Myocyte (in vitro differentiated cells): Measurements from ENCODE around the gene HOXD10. TPM values are rescaled to one million over a fixed set of nuclear protein-coding genes. Genes with fewer than 3 reads are reported as not detected.

Experiments used
- DNase-seq: peaks from one replicate; pipeline ENCODE4 v3.0.0-alpha.2; 2012; ENCODE audit warnings: low read depth
- total RNA-seq: library from RNA; depleted of rRNA; stranded (reverse); fragments of >200 nt; gene quantifications from 2 replicates; pipeline ENCODE4 v1.2.3, GENCODE V29; 2014

Gene HOXD10
- total RNA-seq, 1 donor from 2014 or later: not detected

DNA sequence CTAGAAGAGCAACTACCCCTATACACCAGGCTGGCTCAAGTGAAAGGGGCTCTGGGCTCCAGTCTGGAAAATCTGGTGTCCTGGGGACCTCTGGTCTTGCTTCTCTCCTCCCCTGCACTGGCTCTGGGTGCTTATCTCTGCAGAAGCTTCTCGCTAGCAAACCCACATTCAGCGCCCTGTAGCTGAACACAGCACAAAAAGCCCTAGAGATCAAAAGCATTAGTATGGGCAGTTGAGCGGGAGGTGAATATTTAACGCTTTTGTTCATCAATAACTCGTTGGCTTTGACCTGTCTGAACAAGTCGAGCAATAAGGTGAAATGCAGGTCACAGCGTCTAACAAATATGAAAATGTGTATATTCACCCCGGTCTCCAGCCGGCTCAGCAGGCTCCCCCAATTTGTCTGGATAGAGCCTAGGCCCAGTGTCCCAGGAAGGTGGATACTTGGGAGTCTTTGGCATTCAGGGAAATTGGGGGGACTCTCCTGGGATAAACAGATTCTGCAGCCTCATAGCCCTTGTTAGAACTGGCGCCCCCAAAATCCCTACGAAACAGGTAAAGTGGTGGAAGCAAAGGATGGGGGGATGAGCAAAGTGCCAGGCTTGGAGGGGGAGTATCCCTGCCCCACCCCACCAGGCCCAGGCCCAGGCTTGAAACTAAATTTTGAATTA lies 32.3 kb downstream of the HOXD10 start:
- no peak for DNase-seq

- no peak for DNase-seq
These were observed 32.9 kb downstream of the HOXD10 start for GRCh38 chr2:176149481-176149938.

DNA sequence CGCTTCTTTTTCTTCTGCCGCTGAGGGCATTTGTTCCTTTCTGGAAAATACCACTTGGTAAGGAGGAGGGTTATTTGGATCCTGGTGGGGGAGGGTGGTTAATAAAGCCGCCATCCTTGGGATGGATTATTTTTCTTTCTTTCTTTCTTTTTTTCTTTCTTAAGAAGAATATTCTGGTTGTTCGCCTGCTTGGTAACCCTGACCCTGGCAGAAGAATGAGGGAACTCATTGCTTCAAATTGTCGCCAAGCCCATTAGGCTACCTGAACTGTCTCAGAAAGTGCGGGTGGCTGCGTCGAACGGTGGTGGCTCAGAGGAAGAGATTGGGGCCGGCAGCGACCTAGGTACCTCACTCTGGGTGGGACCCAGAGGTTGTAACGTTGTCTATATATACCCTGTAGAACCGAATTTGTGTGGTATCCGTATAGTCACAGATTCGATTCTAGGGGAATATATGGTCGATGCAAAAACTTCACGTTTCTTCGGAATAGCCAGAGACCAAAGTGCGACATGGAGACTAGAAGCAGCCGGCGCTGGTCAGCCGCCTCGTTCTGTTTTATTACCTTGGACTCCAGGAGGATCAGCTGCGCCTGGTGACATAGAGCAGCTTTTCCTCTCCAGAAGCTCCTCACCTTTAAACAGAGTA lies 33.5 kb downstream of the HOXD10 start:
- DNase-seq: no peak

DNA sequence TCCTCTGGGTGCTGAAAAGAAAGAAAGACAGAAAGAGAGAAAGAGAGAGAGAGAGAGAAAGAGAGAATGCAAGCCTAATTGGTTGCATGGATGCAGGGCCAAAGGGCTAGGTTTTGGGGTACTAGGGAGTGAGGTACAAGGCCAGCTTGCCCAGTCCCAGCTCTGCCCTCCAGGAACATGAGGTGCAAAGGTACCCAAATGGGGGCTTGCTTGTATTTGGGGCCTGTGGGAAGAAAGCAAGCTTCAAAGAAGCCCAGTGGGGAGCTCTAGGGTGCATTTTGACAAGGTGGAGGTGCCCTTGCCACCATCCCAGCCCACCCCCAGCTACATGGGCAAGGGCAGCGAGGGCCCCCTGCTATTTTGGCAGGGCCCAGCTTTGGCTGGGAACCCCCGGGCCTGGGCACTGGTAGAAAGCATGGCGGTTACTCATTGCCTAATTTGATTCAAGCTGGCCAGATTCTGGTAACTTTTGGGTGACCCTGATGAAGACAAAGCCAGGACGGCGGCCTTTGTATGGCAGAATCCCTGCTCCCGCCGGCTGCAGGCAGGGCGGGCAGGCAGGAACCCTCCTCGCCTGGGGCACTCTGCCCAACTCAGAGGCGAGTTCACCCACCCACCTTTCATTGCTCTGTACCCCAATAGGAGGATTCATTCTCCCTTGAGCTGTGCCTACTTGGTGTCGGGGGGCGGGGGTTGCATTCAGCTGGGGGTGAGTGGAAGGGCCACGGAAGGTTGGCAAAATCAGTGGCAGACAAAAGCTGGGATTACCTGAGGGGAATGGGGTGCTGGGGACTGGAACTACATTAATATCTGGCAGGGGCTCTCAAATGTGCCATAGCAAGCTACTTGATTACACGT lies 34.2 kb downstream of the HOXD10 start:
- no peak for DNase-seq

- no peak for DNase-seq
These were observed 35.1 kb downstream of the HOXD10 start, which contains the start of gene HOXD4 for GRCh38 chr2:176151442-176152287. HOXD4 (plus strand) TSS chr2:176151550; CDS start chr2:176151634, 84 bp downstream.

- no peak for DNase-seq
These were observed 36.0 kb downstream of the HOXD10 start for GRCh38 chr2:176152350-176153181.

DNA sequence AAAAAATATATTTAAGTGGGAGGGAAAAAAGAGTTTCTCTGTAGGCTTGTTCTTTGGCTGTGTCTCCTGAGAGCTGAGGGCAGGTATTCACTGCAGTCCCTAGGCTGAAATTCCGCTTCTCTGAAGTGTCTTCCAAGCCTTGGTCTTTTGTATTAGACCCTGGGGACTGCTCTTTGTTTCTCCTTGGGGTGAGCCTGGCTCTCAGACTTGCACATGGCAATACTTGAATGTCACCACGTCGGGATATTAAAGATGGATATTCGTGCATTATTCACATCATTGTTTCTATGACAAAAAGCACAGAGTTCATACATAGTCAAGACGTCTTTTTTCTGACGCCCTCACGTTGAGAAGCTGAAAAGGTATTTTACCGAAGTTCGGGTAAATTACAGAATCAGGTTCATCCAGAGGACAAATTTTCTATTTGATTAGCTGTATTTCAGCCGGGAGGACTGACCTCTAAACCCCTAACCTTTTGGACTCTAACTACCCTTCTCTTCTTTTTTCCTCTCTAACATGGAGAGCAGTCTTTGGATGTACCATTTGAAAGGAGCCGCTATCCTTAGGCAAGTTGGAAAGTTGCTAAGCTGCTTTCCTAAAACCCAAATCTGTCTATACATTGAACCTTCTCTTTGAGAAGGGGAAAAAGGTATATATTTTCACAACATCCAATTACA lies 38.1 kb downstream of the HOXD10 start:
- no peak for DNase-seq

- no peak for DNase-seq
These were observed 38.9 kb downstream of the HOXD10 start for GRCh38 chr2:176155356-176156044.

GRCh38 chr2:176156301-176156806 lies 39.8 kb downstream of the HOXD10 start:
- no peak for DNase-seq

DNA sequence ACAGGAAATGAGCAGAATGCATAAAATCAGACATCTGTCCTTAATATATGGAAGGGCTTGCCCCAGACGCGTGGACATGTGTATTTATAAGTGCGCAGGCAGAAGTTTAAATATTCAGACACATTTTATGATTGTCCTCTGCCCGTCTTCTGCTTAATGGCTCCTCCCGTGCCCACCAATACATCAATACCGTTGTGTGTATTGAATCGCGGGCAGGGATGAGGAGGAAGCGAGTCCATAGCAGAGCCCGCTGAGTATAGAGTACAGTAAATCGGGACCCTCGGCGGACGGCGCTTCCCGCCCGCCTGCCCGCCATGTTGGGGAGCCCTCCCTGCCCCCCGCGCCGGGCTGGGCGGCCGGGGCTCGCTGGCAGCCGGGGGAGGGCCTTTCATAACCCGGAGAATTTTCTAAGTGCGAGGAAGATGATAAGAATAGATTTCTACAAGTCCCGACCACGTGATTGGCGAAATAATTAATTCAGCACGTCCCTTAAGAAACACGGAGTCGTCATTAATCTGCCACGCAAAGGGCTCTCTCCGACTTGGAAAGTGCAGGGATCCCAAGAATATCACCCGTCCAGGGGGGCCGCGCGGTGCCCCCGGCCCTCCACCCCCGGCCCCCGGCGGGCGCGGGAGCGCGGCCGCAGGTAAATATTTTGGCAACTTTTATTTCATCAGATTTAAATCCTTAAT lies 40.4 kb downstream of the HOXD10 start, which contains the start of gene HOXD3:
TSS of gene HOXD3 (plus strand) at position 501 of the 692 bp plus-strand sequence. CDS start 11,808 bp downstream, outside the sequence.
- DNase-seq: no peak

DNA sequence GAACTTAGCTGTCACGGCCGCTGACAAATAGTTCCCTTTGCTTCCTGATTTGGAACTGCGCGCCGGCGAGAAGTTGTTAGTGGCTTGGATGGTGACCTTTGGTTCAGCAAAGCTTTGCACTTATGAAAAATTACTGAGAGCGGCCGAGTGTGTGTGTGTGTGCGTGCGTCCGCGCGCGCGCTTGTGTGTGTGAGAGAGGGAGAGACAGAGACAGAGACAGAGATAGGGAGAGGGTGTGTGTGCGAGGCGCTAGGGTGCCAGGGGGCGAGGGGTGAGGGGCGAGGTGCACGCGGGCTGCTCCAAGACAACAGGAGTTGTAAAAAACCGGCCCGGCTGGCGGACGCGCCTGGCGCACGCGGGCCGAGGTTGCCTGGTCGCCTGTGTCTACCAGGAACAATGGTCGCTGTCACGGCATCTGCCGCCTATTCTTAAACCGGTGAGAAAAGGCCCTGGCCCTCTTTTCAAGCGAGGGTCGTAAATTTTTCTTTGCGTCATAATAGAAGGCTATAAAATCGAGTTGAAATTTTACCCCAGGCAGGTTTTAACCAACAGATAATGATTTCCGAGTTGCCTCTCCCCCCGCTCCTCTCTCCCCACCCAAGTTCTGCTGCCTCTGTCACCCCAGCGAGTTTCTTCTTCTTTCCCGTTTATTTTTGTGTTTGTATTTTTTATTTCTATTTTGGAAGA lies 41.1 kb downstream of the HOXD10 start:
- peak; percentile 18 for DNase-seq

GRCh38 chr2:176158186-176158591 lies 41.6 kb downstream of the HOXD10 start:
- no peak for DNase-seq

DNA sequence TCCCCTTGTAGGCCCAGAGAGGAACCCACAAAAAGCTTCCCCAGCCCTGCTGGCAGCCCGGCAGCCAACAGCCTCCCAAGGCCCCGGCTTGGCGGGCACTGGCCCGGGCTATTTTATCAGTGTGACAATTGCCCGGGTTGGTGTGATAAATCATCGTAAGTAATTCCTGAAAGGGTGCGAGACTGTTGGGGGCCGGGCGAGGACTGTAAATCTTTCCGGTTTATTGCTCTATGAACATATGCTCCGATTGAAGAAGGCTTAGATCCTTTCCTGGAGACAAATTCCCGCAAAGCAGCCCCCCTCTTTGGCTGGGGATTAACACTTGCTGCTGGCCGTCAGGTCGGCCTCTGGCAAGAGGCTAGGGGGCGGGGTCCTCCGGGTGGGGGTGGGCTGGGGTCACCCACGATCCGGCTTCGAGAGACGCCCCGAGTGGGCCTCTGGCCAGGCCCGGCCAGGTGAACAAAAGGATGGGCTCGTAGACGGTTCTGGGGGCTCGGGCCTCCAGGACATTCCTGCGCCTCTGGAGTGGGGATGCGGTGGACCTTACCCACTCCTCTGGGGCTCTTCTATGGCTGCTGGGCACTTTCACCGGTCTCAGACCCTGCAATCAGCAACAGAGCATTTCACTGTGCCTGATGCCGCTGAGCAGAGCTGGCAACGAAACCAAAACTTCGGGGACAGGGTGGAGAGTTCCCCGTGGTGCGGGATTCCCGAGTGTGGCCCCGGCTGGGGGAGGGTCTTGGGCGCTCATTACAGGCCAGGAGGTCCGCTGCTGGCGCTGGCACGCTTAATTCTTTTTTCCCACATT lies 42.5 kb downstream of the HOXD10 start:
- DNase-seq: no peak

- DNase-seq: no peak
These were observed 43.2 kb downstream of the HOXD10 start for GRCh38 chr2:176159663-176160250.

DNA sequence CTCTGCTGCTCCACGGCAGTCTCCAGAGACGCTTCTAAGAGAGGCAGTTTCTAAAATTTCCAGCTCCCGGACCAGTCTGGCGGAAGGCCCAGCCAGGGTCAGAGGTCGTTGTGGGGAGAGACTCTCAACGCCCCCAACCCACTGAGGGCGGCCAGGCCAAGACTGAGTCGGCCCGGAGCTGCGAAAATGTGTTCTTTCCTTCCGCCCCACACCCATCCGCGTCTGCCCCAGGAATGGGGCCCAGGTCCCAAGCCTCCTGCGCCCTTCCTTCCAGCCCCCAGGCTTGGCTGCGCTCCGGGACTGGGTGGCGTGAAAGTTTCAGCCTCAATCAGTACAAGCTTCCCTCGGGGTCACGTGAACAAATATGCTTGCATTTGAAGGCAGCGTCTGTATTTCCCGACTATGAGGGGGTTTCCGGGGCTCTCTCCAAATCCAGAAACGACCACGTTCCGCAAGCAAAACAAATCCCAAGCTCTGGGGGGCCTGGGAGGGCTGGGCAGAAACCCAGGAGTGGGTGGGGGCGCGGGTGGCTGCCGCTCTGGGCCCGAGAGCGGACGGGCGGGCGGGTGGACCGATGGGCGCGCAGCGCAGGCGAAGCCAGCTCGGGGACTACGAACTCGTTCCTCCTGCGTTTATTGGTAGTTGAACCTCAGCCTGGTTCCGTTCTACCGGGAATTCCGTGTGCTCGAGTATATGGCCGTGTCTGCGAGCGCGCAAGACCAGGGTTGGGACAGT lies 43.8 kb downstream of the HOXD10 start:
- no peak for DNase-seq
